K562 (cell line): ENCODE results near the gene CDPF1. TPM values are rescaled to one million over a fixed set of nuclear protein-coding genes. Genes with fewer than 3 reads are reported as not detected.

Experiments used
- CBX1 ChIP-seq: sonication (generic); IDR thresholded peaks from 2 replicates; pipeline ENCODE4 v1.6.1; 2016; ENCODE audit warnings: antibody characterized with exemption, low read depth, mild to moderate bottlenecking
- ESRRA ChIP-seq: fragments of 450-650 bp; IDR thresholded peaks from 2 replicates; pipeline ENCODE4 v1.6.1; 2014; ENCODE audit warnings: low read depth, mild to moderate bottlenecking, moderate library complexity, borderline replicate concordance
- KDM5B ChIP-seq: fragments of 200-600 bp; sonication (generic); IDR thresholded peaks from 2 replicates; pipeline ENCODE4 v1.6.1; 2012; ENCODE audit warnings: low read depth, mild to moderate bottlenecking, moderate library complexity, low read length, control low read depth, inconsistent platforms; ENCODE audit not compliant: insufficient replicate concordance
- MAFK ChIP-seq: IDR thresholded peaks from 2 replicates; pipeline ENCODE4 v1.6.1; 2011; ENCODE audit warnings: low read length, improper control_type of control experiment
- MBD2 ChIP-seq: sonication (generic); IDR thresholded peaks from 2 replicates; pipeline ENCODE4 v1.6.1; 2016; ENCODE audit warnings: low read depth, borderline replicate concordance
- NR1H2 ChIP-seq: sonication (generic); formaldehyde crosslinking; IDR thresholded peaks from 2 replicates; pipeline ENCODE4 v1.4.0; 2020; ENCODE audit warnings: mild to moderate bottlenecking, missing genetic modification reagents
- PML ChIP-seq: IDR thresholded peaks from 2 replicates; pipeline ENCODE4 v1.6.1; 2012; ENCODE audit warnings: low read length, inconsistent platforms
- ZNF175 ChIP-seq: fragments of 200-800 bp; sonication (Bioruptor generic); IDR thresholded peaks from 2 replicates; pipeline ENCODE4 v1.6.1; 2016; ENCODE audit warnings: low read depth, mild to moderate bottlenecking, missing genetic modification characterization, missing compliant biosample characterization
- ZNF445 ChIP-seq: fragments of 250-450 bp; sonication (Bioruptor Pico); IDR thresholded peaks from 2 replicates; pipeline ENCODE4 v1.4.0; 2020; ENCODE audit warnings: low read depth, mild to moderate bottlenecking, moderate library complexity
- ZNF507 ChIP-seq: conservative IDR thresholded peaks from 2 replicates; pipeline ENCODE4 v1.6.1; 2017; ENCODE audit warnings: missing genetic modification characterization, missing compliant biosample characterization
- polyA plus RNA-seq, 8 experiments: library from polyadenylated mRNA; depleted of rRNA in 4 of 8; stranded (reverse) in 5 of 8; unstranded in 3 of 8; fragments of >200 nt; fragmentation: Nextera tagmentation in 2 of 8; fragmentation: Illumina TruSeq in 1 of 8; extraction: Ambion mirVana in 2 of 8; extraction: Trizol in 1 of 8; gene quantifications; 2 replicates each; pipeline versions ENCODE4 v1.2.1 to v1.2.3, GENCODE V29; 2011 to 2014; ENCODE audit warnings: inconsistent platforms in 1 of 8, missing spikeins in 1 of 8
- total RNA-seq, 7 experiments: library from RNA; depleted of rRNA in 6 of 7; stranded (reverse); fragments of >200 nt in 6 of 7; fragmentation: Illumina TruSeq in 2 of 7; extraction: Trizol in 2 of 7; gene quantifications; 2 replicates each; pipeline versions ENCODE4 v1.2.1 to v1.2.3, GENCODE V29; 2011 to 2021; ENCODE audit warnings: low replicate concordance in 1 of 7
- TF ChIP-seq, protein P1 (sequence below), 2 experiments: fragments of 450-650 bp; IDR thresholded peaks; 2 replicates each; pipeline ENCODE4 v1.6.1; 2016; ENCODE audit warnings: mild to moderate bottlenecking in 2 of 2, borderline replicate concordance in 1 of 2, low read depth in 1 of 2, moderate library complexity in 1 of 2
- TF ChIP-seq, protein P2 (sequence below), 2 experiments: fragments of 450-650 bp; IDR thresholded peaks; 2 replicates each; pipeline ENCODE4 v1.6.1; 2016
- TF ChIP-seq, protein P3 (sequence below): fragments of 150-350 bp; IDR thresholded peaks from 2 replicates; pipeline ENCODE4 v1.6.1; 2014; ENCODE audit warnings: low read depth, mild to moderate bottlenecking, low read length, borderline replicate concordance

Gene CDPF1
- total and polyA plus RNA-seq, 9 of the 15 experiments (the other 6 are each of a cell fraction or from before 2014, with no cell fraction given) = 0.84 to 19.5 (median 9.1) TPM

- TF ChIP-seq, protein P1, sequence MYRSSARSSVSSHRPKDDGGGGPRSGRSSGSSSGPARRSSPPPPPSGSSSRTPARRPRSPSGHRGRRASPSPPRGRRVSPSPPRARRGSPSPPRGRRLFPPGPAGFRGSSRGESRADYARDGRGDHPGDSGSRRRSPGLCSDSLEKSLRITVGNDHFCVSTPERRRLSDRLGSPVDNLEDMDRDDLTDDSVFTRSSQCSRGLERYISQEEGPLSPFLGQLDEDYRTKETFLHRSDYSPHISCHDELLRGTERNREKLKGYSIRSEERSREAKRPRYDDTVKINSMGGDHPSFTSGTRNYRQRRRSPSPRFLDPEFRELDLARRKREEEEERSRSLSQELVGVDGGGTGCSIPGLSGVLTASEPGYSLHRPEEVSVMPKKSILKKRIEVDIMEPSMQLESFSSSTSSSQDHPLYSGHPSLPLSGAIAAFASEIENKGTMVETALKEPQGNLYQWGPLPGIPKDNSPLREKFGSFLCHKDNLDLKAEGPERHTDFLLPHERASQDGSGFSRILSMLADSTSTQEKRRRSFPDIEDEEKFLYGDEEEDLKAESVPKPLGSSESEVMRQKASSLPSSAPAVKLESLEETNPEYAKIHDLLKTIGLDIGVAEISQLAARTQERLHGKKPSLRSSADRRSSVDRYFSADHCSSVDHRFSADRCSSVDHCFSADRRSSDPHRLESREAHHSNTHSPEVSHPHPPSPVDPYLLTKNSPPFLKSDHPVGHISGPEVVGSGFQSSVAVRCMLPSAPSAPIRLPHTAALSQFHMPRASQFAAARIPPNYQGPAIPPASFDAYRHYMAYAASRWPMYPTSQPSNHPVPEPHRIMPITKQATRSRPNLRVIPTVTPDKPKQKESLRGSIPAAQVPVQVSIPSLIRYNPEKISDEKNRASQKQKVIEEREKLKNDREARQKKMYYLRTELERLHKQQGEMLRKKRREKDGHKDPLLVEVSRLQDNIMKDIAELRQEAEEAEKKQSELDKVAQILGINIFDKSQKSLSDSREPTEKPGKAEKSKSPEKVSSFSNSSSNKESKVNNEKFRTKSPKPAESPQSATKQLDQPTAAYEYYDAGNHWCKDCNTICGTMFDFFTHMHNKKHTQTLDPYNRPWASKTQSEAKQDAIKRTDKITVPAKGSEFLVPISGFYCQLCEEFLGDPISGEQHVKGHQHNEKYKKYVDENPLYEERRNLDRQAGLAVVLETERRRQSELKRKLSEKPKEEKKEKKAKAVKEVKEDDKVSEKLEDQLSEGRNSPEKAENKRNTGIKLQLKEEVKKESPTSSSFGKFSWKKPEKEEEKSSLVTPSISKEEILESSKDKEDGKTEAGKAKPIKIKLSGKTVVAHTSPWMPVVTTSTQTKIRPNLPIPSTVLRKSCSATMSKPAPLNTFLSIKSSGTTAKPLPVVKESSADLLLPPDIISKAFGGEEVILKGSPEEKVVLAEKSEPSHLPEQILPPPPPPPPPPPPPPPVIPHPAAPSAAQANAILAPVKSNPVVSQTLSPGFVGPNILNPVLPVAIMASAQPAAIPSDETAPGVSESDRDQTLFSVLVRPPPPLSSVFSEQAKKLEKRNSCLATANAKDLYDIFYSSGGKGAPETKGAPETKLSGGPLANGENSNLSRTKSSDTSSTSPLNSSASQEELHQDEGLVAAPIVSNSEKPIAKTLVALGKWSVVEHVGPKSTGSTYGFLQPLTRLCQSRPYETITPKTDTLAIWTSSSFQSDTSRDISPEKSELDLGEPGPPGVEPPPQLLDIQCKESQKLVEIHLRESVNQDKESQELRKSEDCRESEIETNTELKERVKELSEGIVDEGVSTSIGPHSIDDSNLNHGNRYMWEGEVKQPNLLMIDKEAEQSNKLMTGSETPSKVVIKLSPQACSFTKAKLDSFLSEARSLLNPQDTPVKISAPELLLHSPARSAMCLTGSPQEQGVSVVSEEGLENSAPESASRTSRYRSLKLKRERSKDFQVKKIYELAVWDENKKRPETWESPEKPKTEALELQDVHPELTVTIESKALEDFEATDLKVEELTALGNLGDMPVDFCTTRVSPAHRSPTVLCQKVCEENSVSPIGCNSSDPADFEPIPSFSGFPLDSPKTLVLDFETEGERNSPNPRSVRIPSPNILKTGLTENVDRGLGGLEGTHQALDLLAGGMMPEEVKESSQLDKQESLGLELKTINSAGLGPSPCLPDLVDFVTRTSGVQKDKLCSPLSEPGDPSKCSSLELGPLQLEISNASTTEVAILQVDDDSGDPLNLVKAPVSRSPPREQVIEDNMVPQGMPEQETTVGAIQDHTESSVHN (IDR thresholded peaks at IDR 0.05; ENCODE audit: borderline replicate concordance in 1 of 2, low read depth in 1 of 2) = no peak
- TF ChIP-seq PML = 0 out of 2 replicates have a peak, but pooled peaks have one; percentile 52
- no peak for TF ChIP-seq NR1H2
- TF ChIP-seq ZNF445 (CRISPR knock-in tag) = no peak
- TF ChIP-seq CBX1 = no peak
- TF ChIP-seq KDM5B = peak; percentile 69
- TF ChIP-seq ZNF507 = no peak
- TF ChIP-seq MBD2 = peak; percentile 44; the same call in 1 of the 2 replicates
- TF ChIP-seq, protein P2, sequence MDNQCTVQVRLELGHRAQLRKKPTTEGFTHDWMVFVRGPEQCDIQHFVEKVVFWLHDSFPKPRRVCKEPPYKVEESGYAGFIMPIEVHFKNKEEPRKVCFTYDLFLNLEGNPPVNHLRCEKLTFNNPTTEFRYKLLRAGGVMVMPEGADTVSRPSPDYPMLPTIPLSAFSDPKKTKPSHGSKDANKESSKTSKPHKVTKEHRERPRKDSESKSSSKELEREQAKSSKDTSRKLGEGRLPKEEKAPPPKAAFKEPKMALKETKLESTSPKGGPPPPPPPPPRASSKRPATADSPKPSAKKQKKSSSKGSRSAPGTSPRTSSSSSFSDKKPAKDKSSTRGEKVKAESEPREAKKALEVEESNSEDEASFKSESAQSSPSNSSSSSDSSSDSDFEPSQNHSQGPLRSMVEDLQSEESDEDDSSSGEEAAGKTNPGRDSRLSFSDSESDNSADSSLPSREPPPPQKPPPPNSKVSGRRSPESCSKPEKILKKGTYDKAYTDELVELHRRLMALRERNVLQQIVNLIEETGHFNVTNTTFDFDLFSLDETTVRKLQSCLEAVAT (IDR thresholded peaks at IDR 0.05) = 0 out of 4 replicates have a peak, but pooled peaks of 1 of the 2 experiments have one; percentile 12
- TF ChIP-seq ESRRA = peak; percentile 67; the same call in 1 of the 2 replicates
- no peak for TF ChIP-seq ZNF175 (CRISPR knock-in tag)
- TF ChIP-seq MAFK = no peak
- TF ChIP-seq, protein P3, sequence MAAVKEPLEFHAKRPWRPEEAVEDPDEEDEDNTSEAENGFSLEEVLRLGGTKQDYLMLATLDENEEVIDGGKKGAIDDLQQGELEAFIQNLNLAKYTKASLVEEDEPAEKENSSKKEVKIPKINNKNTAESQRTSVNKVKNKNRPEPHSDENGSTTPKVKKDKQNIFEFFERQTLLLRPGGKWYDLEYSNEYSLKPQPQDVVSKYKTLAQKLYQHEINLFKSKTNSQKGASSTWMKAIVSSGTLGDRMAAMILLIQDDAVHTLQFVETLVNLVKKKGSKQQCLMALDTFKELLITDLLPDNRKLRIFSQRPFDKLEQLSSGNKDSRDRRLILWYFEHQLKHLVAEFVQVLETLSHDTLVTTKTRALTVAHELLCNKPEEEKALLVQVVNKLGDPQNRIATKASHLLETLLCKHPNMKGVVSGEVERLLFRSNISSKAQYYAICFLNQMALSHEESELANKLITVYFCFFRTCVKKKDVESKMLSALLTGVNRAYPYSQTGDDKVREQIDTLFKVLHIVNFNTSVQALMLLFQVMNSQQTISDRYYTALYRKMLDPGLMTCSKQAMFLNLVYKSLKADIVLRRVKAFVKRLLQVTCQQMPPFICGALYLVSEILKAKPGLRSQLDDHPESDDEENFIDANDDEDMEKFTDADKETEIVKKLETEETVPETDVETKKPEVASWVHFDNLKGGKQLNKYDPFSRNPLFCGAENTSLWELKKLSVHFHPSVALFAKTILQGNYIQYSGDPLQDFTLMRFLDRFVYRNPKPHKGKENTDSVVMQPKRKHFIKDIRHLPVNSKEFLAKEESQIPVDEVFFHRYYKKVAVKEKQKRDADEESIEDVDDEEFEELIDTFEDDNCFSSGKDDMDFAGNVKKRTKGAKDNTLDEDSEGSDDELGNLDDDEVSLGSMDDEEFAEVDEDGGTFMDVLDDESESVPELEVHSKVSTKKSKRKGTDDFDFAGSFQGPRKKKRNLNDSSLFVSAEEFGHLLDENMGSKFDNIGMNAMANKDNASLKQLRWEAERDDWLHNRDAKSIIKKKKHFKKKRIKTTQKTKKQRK = no peak
Measured at GRCh38 chr22:46267431-46268279, 17.6 kb upstream of the CDPF1 start, which contains the start of gene TTC38 (continued).
